ENCODE results near the gene HPSE2. TPM values are rescaled to one million over a fixed set of nuclear protein-coding genes. Genes with fewer than 3 reads are reported as not detected.

Gene HPSE2
- total RNA-seq, 1 donor from 2014 or later, result not detected

DNA sequence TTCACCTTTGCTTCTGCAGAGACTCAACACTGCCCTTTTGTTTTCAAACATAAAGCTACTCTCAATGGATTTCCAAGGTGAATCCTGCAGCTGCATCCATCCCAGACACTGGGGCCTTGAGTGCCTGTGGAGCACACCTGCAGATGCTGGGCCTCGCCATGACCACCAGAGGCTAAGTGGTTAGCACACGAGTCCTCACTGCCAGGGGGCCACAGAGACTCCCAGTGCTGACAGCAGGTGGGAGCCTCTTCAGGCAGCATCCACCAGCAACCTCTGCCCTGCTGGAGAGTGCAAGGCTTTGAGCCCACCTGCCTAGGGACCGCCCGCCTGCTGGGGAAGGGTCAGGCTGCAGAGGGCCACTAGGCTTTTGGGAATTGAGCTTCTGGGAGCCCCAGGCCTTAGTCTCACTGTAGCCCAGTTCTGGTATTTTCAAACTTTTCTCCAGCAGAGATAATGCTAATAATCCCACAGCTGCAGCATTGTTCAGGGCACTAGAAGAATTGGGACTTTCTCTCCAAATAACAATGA lies 779.5 kb downstream of the HPSE2 start:
- no peaks in the 10 kb centered on the region for H3K27me3 ChIP-seq (ENCODE audit: control insufficient read depth, insufficient read depth, low read length)
- TF ChIP-seq, protein P1, sequence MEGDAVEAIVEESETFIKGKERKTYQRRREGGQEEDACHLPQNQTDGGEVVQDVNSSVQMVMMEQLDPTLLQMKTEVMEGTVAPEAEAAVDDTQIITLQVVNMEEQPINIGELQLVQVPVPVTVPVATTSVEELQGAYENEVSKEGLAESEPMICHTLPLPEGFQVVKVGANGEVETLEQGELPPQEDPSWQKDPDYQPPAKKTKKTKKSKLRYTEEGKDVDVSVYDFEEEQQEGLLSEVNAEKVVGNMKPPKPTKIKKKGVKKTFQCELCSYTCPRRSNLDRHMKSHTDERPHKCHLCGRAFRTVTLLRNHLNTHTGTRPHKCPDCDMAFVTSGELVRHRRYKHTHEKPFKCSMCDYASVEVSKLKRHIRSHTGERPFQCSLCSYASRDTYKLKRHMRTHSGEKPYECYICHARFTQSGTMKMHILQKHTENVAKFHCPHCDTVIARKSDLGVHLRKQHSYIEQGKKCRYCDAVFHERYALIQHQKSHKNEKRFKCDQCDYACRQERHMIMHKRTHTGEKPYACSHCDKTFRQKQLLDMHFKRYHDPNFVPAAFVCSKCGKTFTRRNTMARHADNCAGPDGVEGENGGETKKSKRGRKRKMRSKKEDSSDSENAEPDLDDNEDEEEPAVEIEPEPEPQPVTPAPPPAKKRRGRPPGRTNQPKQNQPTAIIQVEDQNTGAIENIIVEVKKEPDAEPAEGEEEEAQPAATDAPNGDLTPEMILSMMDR (IDR thresholded peaks at IDR 0.05; ENCODE audit: insufficient read depth, low read length, poor library complexity, severe bottlenecking), result no peak

DNA sequence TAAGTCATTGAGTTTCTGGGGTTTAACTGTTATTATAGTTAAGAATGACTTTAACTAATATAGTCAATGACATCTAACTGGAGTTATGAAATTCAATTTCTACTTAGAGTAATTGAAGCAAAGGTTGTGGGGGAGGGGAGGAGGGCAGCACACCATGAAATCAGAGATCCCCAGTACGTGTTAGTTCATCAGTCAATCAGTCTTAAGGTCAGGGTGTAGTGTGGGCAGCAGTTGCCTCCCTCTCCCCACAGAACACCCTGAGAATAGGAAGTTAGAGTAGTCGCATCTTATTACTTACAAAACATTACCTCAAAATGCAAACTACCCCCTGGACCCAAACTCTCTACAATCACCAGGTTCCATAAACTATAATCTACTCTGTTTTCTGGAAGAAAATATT lies 781.9 kb downstream of the HPSE2 start:
- H3K4me3 ChIP-seq (ENCODE audit: low read depth, low read length), result no peak overlapping the region
- DNase-seq (ENCODE audit: low read depth), result no peak
- no peaks in the 10 kb centered on the region for H3K36me3 ChIP-seq (ENCODE audit: control insufficient read depth, insufficient read depth, low read length)
- TF ChIP-seq, protein P1 (IDR thresholded peaks at IDR 0.05; ENCODE audit: insufficient read depth, low read length, poor library complexity, severe bottlenecking), result no peak
- H3K27me3 ChIP-seq (ENCODE audit: control insufficient read depth, insufficient read depth, low read length), result no peaks in the 10 kb centered on the region

More for the DNA sequence above, 779.5 kb downstream of the HPSE2 start:
- Histone ChIP-seq H3K36me3 (ENCODE audit: control insufficient read depth, insufficient read depth, low read length) (no peaks in the 10 kb centered on the region), H3K4me3 (ENCODE audit: low read depth, low read length) (no peak overlapping the region)
- no peak for DNase-seq (ENCODE audit: low read depth)

DNA sequence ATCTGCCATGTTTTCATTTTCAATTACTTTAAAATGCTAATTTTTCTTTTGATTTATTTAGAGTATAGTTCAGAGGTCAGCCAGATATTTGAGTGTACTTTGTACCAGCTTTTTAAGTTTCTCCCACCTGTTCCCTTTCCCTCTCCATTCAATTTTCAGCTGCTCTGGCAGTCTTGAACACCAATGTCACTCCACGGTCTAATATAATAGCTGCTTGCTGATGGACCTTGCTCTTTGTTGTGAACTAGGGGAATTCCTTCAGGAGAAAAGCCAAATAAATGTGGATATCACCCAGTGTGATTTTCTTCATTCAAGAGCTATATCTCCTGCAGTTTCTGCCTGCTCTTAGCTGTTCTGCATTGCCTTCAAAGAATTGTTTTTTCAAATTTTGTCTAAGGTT lies 785.0 kb downstream of the HPSE2 start:
- no peaks in the 10 kb centered on the region for H3K27me3 ChIP-seq (ENCODE audit: control insufficient read depth, insufficient read depth, low read length)
- TF ChIP-seq, protein P1 (IDR thresholded peaks at IDR 0.05; ENCODE audit: insufficient read depth, low read length, poor library complexity, severe bottlenecking), result no peak
- H3K4me3 ChIP-seq (ENCODE audit: low read depth, low read length), result no peak overlapping the region

DNA sequence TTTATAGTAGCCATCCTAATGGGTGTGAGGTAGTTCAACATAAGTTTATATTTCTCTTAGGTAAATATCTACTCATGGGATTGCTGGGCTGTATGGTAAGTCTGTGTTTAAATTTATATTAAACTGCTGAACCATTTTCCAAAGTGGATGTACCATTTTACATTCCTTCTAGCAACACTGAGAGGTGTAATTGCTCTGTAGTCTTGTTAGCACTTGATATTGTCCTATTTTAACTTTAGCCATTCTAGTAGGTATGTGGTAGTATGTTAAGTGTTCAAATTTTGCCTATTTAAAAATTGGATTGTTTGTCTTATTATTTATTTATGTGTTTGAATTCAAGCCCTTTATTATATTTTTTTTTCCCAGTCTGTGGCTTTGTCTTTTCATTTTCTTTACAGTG lies 786.4 kb downstream of the HPSE2 start:
- no peak for DNase-seq (ENCODE audit: low read depth)
- no peak overlapping the region for H3K4me3 ChIP-seq (ENCODE audit: low read depth, low read length)
- TF ChIP-seq, protein P1 (IDR thresholded peaks at IDR 0.05; ENCODE audit: insufficient read depth, low read length, poor library complexity, severe bottlenecking), result no peak
- no peaks in the 10 kb centered on the region for H3K27me3 ChIP-seq (ENCODE audit: control insufficient read depth, insufficient read depth, low read length)
- no peaks in the 10 kb centered on the region for H3K36me3 ChIP-seq (ENCODE audit: control insufficient read depth, insufficient read depth, low read length)

More for the DNA sequence above, 785.0 kb downstream of the HPSE2 start:
- DNase-seq (ENCODE audit: low read depth), result no peak
- no peaks in the 10 kb centered on the region for H3K36me3 ChIP-seq (ENCODE audit: control insufficient read depth, insufficient read depth, low read length)

DNA sequence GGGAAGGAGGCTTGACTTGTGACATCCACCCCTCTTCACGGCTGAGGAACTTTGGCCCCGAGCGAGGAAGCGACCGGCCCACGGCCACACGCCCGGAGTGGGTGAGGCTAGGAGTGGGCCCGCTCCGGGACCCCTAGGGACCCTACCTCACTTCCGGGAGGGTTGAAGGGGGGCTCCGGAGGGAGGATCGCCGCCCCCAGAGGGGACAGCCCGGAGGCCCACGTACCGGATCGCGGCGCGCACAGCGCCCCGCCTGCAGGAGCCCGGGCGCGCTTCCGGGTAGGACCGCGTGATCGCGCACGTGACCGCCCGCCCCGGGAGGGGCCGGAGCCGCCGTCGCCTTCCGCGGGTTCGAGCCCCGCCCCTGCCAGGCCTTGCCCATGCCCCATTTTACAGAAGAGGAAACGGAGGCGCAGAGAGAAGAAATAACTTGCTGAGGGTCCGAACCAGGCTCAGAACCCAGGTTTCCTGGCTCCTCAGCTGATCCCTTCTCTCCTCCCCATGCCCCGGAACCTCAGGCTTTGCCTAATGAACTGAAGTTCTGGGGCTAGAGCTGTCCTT lies 788.9 kb downstream of the HPSE2 start, which contains the start of gene HPS1:
HPS1 (minus strand) TSS at position 275 of the 561 bp plus-strand sequence. CDS start 3,695 bp downstream, outside the sequence.
- DNase-seq (ENCODE audit: low read depth), result no peak
- peaks cover 2% of the 10 kb centered on the region for H3K36me3 ChIP-seq (ENCODE audit: control insufficient read depth, insufficient read depth, low read length)
- H3K4me3 ChIP-seq (ENCODE audit: low read depth, low read length), result peak within 1 kb of the TSS; percentile 91
- no peaks in the 10 kb centered on the region for H3K27me3 ChIP-seq (ENCODE audit: control insufficient read depth, insufficient read depth, low read length)
- TF ChIP-seq, protein P1 (IDR thresholded peaks at IDR 0.05; ENCODE audit: insufficient read depth, low read length, poor library complexity, severe bottlenecking), result no peak
